ENCODE results near the gene LRRIQ4. TPM values are rescaled to one million over a fixed set of nuclear protein-coding genes. Genes with fewer than 3 reads are reported as not detected.
A peak's percentile ranks its signal among the peaks of the same experiment; 100 is the strongest.

Gene LRRIQ4
- total RNA-seq, 4 donors from 2014 or later: not detected

- Histone ChIP-seq H3K36me3 (no peaks in the 10 kb centered on the region), H3K27ac (peak within 1 kb of the TSS in 1 of 4 donors; percentile 60), H3K4me3 (no peak within 1 kb of the TSS), H3K27me3 (no peaks in the 10 kb centered on the region), H3K4me1 (peaks cover 0 to 3% (median 0%) of the 10 kb centered on the region in 4 donors), H3K9me3 (no peaks in the 10 kb centered on the region)
- WGBS, 2 donors: 45 to 48% methylated on average over 2 of the region's 2 CpGs
- TF ChIP-seq EP300 (IDR thresholded peaks at IDR 0.05): no peak
- TF ChIP-seq POLR2A (IDR thresholded peaks at IDR 0.05): no peak
- TF ChIP-seq CTCF (IDR thresholded peaks at IDR 0.05): no peak
- no peak for DNase-seq (ENCODE audit: low spot score in 2 of 2)
These were observed 57.0 kb downstream of the LRRIQ4 start, which contains the start of gene LRRC31 for GRCh38 chr3:169869484-169870220. Gene LRRC31, minus strand, starts transcription at chr3:169869935. Its CDS starts 128 bp downstream, at chr3:169869807.

GRCh38 chr3:169871129-169871886 is 58.6 kb downstream of the LRRIQ4 start:
- WGBS, 2 donors: 64 to 79% methylated on average over 2 of the region's 2 CpGs
- peak overlapping the region in 1 of 4 donors; percentile 60 for H3K27ac ChIP-seq
- TF ChIP-seq CTCF (IDR thresholded peaks at IDR 0.05) (no peak), POLR2A (IDR thresholded peaks at IDR 0.05) (no peak), EP300 (IDR thresholded peaks at IDR 0.05) (no peak)

GRCh38 chr3:169879013-169879557 is 66.4 kb downstream of the LRRIQ4 start:
- no peak for DNase-seq (ENCODE audit: low spot score in 2 of 2)
- H3K36me3 ChIP-seq: no peaks in the 10 kb centered on the region
- H3K4me3 ChIP-seq: no peak overlapping the region
- no peak for TF ChIP-seq POLR2A (IDR thresholded peaks at IDR 0.05)
- no peak for TF ChIP-seq CTCF (IDR thresholded peaks at IDR 0.05)
- TF ChIP-seq EP300 (IDR thresholded peaks at IDR 0.05): no peak
- WGBS, 2 donors: 80 to 84% methylated on average over 8 of the region's 8 CpGs
- no peaks in the 10 kb centered on the region for H3K27me3 ChIP-seq
- no peaks in the 10 kb centered on the region for H3K4me1 ChIP-seq
- H3K27ac ChIP-seq: no peak overlapping the region
- no peaks in the 10 kb centered on the region for H3K9me3 ChIP-seq

More at GRCh38 chr3:169871129-169871886, 58.6 kb downstream of the LRRIQ4 start:
- H3K9me3 ChIP-seq: no peaks in the 10 kb centered on the region
- no peaks in the 10 kb centered on the region for H3K27me3 ChIP-seq
- no peaks in the 10 kb centered on the region for H3K36me3 ChIP-seq
- no peak overlapping the region for H3K4me3 ChIP-seq
- DNase-seq (ENCODE audit: low spot score in 2 of 2): no peak
- peaks cover 0 to 3% (median 0%) of the 10 kb centered on the region in 4 donors for H3K4me1 ChIP-seq

GRCh38 chr3:169879845-169880575 is 67.3 kb downstream of the LRRIQ4 start:
- Histone ChIP-seq H3K27me3 (no peaks in the 10 kb centered on the region), H3K36me3 (no peaks in the 10 kb centered on the region), H3K4me1 (no peaks in the 10 kb centered on the region), H3K27ac (no peak overlapping the region), H3K4me3 (no peak overlapping the region), H3K9me3 (no peaks in the 10 kb centered on the region)
- DNase-seq (ENCODE audit: low spot score in 2 of 2): no peak
- TF ChIP-seq CTCF (IDR thresholded peaks at IDR 0.05) (no peak), POLR2A (IDR thresholded peaks at IDR 0.05) (no peak)
- WGBS, 2 donors: 37 to 39% methylated on average over 3 of the region's 3 CpGs

Measured in tibial nerve (tissue), 4 donors.